Gastrocnemius medialis (tissue), 4 donors: ENCODE results near the gene RMI2.

Source experiments
- POLR2A ChIP-seq, 2 donors: fragments of 450-650 bp; IDR thresholded peaks; one replicate each; pipeline ENCODE4 v1.6.1; 2017; ENCODE audit warnings: antibody characterized with exemption in 2 of 2, mild to moderate bottlenecking in 2 of 2, moderate library complexity in 2 of 2
- TF ChIP-seq, protein P1 (sequence below), 5 experiments: fragments of 450-650 bp in 3 of 5; fragments of 200-600 bp in 2 of 5; sonication (generic) in 2 of 5; IDR thresholded peaks in 4 of 5; conservative IDR thresholded peaks in 1 of 5; 1 replicate in 4 of 5; 2 replicates in 1 of 5; pipeline ENCODE4 v1.5.1; 2016 to 2019; ENCODE audit warnings: antibody characterized with exemption in 5 of 5, mild to moderate bottlenecking in 3 of 5, moderate library complexity in 3 of 5

DNA sequence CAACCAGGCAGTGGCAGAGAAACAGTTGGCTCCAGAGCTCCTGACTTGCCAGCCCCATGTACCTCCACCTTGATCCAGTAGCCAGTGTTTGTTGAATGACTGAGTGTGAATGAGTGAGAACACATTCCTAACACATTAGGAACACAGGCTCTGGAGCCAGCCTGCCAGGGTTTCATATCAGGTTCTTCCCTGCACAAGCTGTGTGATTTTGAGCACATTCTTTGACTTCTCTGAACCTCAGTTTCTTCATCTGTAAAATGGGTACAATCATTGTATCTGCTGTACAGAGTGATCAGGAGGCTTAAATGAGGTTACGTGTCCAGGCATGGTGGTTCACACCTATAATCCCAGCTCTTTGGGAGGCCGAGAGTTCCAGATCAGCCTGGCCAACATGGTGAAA, 13.3 kb upstream of the RMI2 start:
- TF ChIP-seq, protein P1, sequence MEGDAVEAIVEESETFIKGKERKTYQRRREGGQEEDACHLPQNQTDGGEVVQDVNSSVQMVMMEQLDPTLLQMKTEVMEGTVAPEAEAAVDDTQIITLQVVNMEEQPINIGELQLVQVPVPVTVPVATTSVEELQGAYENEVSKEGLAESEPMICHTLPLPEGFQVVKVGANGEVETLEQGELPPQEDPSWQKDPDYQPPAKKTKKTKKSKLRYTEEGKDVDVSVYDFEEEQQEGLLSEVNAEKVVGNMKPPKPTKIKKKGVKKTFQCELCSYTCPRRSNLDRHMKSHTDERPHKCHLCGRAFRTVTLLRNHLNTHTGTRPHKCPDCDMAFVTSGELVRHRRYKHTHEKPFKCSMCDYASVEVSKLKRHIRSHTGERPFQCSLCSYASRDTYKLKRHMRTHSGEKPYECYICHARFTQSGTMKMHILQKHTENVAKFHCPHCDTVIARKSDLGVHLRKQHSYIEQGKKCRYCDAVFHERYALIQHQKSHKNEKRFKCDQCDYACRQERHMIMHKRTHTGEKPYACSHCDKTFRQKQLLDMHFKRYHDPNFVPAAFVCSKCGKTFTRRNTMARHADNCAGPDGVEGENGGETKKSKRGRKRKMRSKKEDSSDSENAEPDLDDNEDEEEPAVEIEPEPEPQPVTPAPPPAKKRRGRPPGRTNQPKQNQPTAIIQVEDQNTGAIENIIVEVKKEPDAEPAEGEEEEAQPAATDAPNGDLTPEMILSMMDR (IDR thresholded peaks at IDR 0.05 in 4 of 5, conservative IDR thresholded peaks at IDR 0.05 in 1 of 5), result no peak
- no peak for TF ChIP-seq POLR2A (IDR thresholded peaks at IDR 0.05)
